Upper lobe of left lung (tissue), 4 donors: Measurements from ENCODE around the gene GCGR.

Experiments used
- CTCF ChIP-seq, 6 experiments: fragments of 450-650 bp in 4 of 6; fragments of 200-600 bp in 2 of 6; sonication (generic) in 2 of 6; IDR thresholded peaks; one replicate each; pipeline ENCODE4 v1.5.1; 2016 to 2019; ENCODE audit warnings: antibody characterized with exemption in 6 of 6
- EP300 ChIP-seq, 4 donors: sonication (generic); formaldehyde crosslinking; IDR thresholded peaks; one replicate each; pipeline ENCODE4 v1.5.1; 2017; ENCODE audit warnings: antibody characterized with exemption in 4 of 4, control low read depth in 2 of 4
- POLR2A ChIP-seq, 4 donors: fragments of 450-650 bp; IDR thresholded peaks; one replicate each; pipeline ENCODE4 v1.5.1; 2016 to 2017; ENCODE audit warnings: antibody characterized with exemption in 4 of 4, mild to moderate bottlenecking in 2 of 4

GRCh38 chr17:81822312-81822637 lies 18.3 kb downstream of the GCGR start:
- TF ChIP-seq POLR2A (IDR thresholded peaks at IDR 0.05) = no peak
- TF ChIP-seq CTCF (IDR thresholded peaks at IDR 0.05) = no peak
- no peak for TF ChIP-seq EP300 (IDR thresholded peaks at IDR 0.05)
